Suprapubic skin (tissue), 4 donors: ENCODE results near the gene APOM. TPM values are rescaled to one million over a fixed set of nuclear protein-coding genes. Genes with fewer than 3 reads are reported as not detected.
A peak's percentile ranks its signal among the peaks of the same experiment; 100 is the strongest.

Source experiments
- DNase-seq, 2 donors: peaks; one replicate each; pipeline ENCODE4 v3.0.0-alpha.2; 2019; ENCODE audit warnings: low spot score in 2 of 2
- H3K27ac ChIP-seq: fragments of 200-600 bp; sonication (generic); one replicate; pipeline ENCODE4 v1.5.1; 2019
- H3K27me3 ChIP-seq: fragments of 200-600 bp; sonication (generic); one replicate; pipeline ENCODE4 v1.5.1; 2019
- H3K36me3 ChIP-seq: fragments of 200-600 bp; sonication (generic); one replicate; pipeline ENCODE4 v1.5.1; 2019
- H3K4me1 ChIP-seq: fragments of 200-600 bp; sonication (generic); one replicate; pipeline ENCODE4 v1.5.1; 2019
- H3K4me3 ChIP-seq: fragments of 200-600 bp; sonication (generic); one replicate; pipeline ENCODE4 v1.5.1; 2019; ENCODE audit warnings: mild to moderate bottlenecking
- H3K9me3 ChIP-seq: fragments of 200-600 bp; sonication (generic); one replicate; pipeline ENCODE4 v1.5.1; 2019
- CTCF ChIP-seq, 2 donors: fragments of 200-600 bp in 1 of 2; fragments of 450-650 bp in 1 of 2; sonication (generic) in 1 of 2; IDR thresholded peaks; one replicate each; pipeline ENCODE4 v1.5.1; 2016 to 2019; ENCODE audit warnings: antibody characterized with exemption in 2 of 2, mild to moderate bottlenecking in 1 of 2, moderate library complexity in 1 of 2
- EP300 ChIP-seq: sonication (generic); formaldehyde crosslinking; IDR thresholded peaks from one replicate; pipeline ENCODE4 v1.6.1; 2017; ENCODE audit warnings: antibody characterized with exemption
- POLR2A ChIP-seq, 2 donors: fragments of 450-650 bp; IDR thresholded peaks; one replicate each; pipeline ENCODE4 v1.6.1; 2017; ENCODE audit warnings: antibody characterized with exemption in 2 of 2, mild to moderate bottlenecking in 2 of 2, moderate library complexity in 2 of 2
- POLR2AphosphoS5 ChIP-seq, 3 donors: sonication (generic); formaldehyde crosslinking; IDR thresholded peaks; one replicate each; pipeline ENCODE4 v1.6.1; 2017; ENCODE audit warnings: antibody characterized with exemption in 3 of 3
- WGBS: methylation state at CpG from one replicate; pipeline ENCODE4 v1.1.5; 2018; 5-methylcytosine and 5-hydroxymethylcytosine counted together
- total RNA-seq, 4 donors: library from RNA; depleted of rRNA; stranded (reverse); fragments of >200 nt; gene quantifications; one replicate each; pipeline ENCODE4 v1.1.0, GENCODE V29; 2016

APOM gene
- total RNA-seq, 4 donors from 2014 or later = 2.8 to 8.3 (median 6.1) TPM

- no peak for DNase-seq
- Histone ChIP-seq H3K9me3 (no peaks in the 10 kb centered on the region), H3K36me3 (peaks cover 7% of the 10 kb centered on the region), H3K27me3 (no peaks in the 10 kb centered on the region), H3K4me3 (no peak overlapping the region), H3K27ac (no peak overlapping the region), H3K4me1 (peaks cover 47% of the 10 kb centered on the region)
- TF ChIP-seq POLR2A (IDR thresholded peaks at IDR 0.05) = no peak
- no peak for TF ChIP-seq POLR2AphosphoS5 (IDR thresholded peaks at IDR 0.05)
- no peak for TF ChIP-seq EP300
- TF ChIP-seq CTCF (IDR thresholded peaks at IDR 0.05) = no peak
- 86% methylated on average over 4 of the region's 4 CpGs for WGBS
Measured at GRCh38 chr6:31658158-31658688, 2.5 kb downstream of the APOM start.

GRCh38 chr6:31658983-31659648 lies 3.4 kb downstream of the APOM start:
- TF ChIP-seq POLR2AphosphoS5 (IDR thresholded peaks at IDR 0.05) (no peak), POLR2A (IDR thresholded peaks at IDR 0.05) (no peak), CTCF (IDR thresholded peaks at IDR 0.05) (no peak), EP300 (no peak)
- H3K4me1 ChIP-seq = peaks cover 49% of the 10 kb centered on the region
- WGBS = 85% methylated on average over 9 of the region's 13 CpGs
- no peaks in the 10 kb centered on the region for H3K9me3 ChIP-seq
- DNase-seq = no peak
- H3K27me3 ChIP-seq = no peaks in the 10 kb centered on the region
- H3K27ac ChIP-seq = peak overlapping the region; percentile 87
- peak overlapping the region; percentile 65 for H3K4me3 ChIP-seq
- H3K36me3 ChIP-seq = peaks cover 7% of the 10 kb centered on the region

GRCh38 chr6:31659649-31660380 lies 4.1 kb downstream of the APOM start:
- WGBS = 14% methylated on average over 10 of the region's 13 CpGs
- TF ChIP-seq CTCF (IDR thresholded peaks at IDR 0.05) (no peak), POLR2AphosphoS5 (IDR thresholded peaks at IDR 0.05) (no peak), POLR2A (IDR thresholded peaks at IDR 0.05) (no peak), EP300 (no peak)
- DNase-seq = no peak
- Histone ChIP-seq H3K27me3 (no peaks in the 10 kb centered on the region), H3K9me3 (no peaks in the 10 kb centered on the region), H3K36me3 (peaks cover 7% of the 10 kb centered on the region), H3K4me3 (peak overlapping the region; percentile 65), H3K4me1 (peaks cover 53% of the 10 kb centered on the region), H3K27ac (peak overlapping the region; percentile 87)

GRCh38 chr6:31660381-31661261 lies 4.9 kb downstream of the APOM start, which contains the start of gene C6orf47:
Gene C6orf47, minus strand, starts transcription at chr6:31660778. Its CDS starts 831 bp downstream, at chr6:31659947.
- peak within 1 kb of the TSS; percentile 65 for H3K4me3 ChIP-seq
- H3K27me3 ChIP-seq = no peaks in the 10 kb centered on the region
- TF ChIP-seq POLR2AphosphoS5 (IDR thresholded peaks at IDR 0.05) (peak in 2 of 3 donors; percentile 17 to 34), CTCF (IDR thresholded peaks at IDR 0.05) (no peak), POLR2A (IDR thresholded peaks at IDR 0.05) (peak; percentile 39 to 89), EP300 (no peak)
- peaks cover 58% of the 10 kb centered on the region for H3K4me1 ChIP-seq
- peaks cover 7% of the 10 kb centered on the region for H3K36me3 ChIP-seq
- H3K27ac ChIP-seq = peak within 1 kb of the TSS; percentile 87
- under 1% methylated on average over 21 of the region's 52 CpGs for WGBS
- DNase-seq = peak; percentile 93 to 95
- no peaks in the 10 kb centered on the region for H3K9me3 ChIP-seq
